SK-N-SH (cell line): ENCODE data around the gene PIP5K1B. TPM values are rescaled to one million over a fixed set of nuclear protein-coding genes. Genes with fewer than 3 reads are reported as not detected.

ENCODE experiments used
- CTCF ChIA-PET: fragments of 300-600, 350-600 bp; formaldehyde crosslinking; extraction: SDS; loops from one replicate; lab custom pipeline; 2021; lab: Yijun Ruan, JAX
- POLR2A ChIA-PET: fragments of 350-600 bp; sonication (Branson Sonifier 250); formaldehyde crosslinking; extraction: SDS; loops from one replicate; lab custom pipeline; 2020; ENCODE audit warnings: antibody characterized with exemption, inconsistent platforms; lab: Yijun Ruan, JAX
- DNase-seq: peaks from one replicate; pipeline ENCODE4 v3.0.0; 2012
- H2AFZ ChIP-seq: fragments of 200-600 bp; sonication (generic); 2 replicates; pipeline ENCODE4 v1.8.1; 2016; ENCODE audit warnings: antibody characterized with exemption, mild to moderate bottlenecking, low read depth
- H3F3A ChIP-seq: fragments of 200-600 bp; sonication (generic); replicated peaks from 2 replicates; pipeline ENCODE3; 2016; ENCODE audit warnings: antibody characterized with exemption, mild to moderate bottlenecking; ENCODE audit not compliant: insufficient read depth
- H3K27ac ChIP-seq, 2 experiments: fragments of 200-500 bp in 1 of 2; fragments of 200-600 bp in 1 of 2; sonication (Bioruptor generic) in 1 of 2; sonication (generic), shearing (Covaris generic) in 1 of 2; 2 replicates each; pipeline versions ENCODE4 v1.5.1 to v1.6.1; 2014 to 2016; ENCODE audit warnings: low read depth in 2 of 2, inconsistent platforms in 1 of 2, low read length in 1 of 2, mild to moderate bottlenecking in 1 of 2, mixed read lengths in 1 of 2
- H3K27me3 ChIP-seq: fragments of 200-600 bp; sonication (generic), shearing (Covaris generic); 2 replicates; pipeline ENCODE4 v1.6.1; 2016; ENCODE audit warnings: mixed run types; ENCODE audit not compliant: insufficient read depth
- H3K36me3 ChIP-seq, 2 experiments: fragments of 200-500 bp in 1 of 2; fragments of 200-600 bp in 1 of 2; sonication (Bioruptor generic) in 1 of 2; sonication (generic) in 1 of 2; replicated peaks in 1 of 2; 2 replicates each; pipeline versions ENCODE3 to v1.5.1; 2014 to 2016; ENCODE audit warnings: low read length in 1 of 2, mild to moderate bottlenecking in 1 of 2; ENCODE audit not compliant: insufficient read depth in 2 of 2, control insufficient read depth in 1 of 2
- H3K4me1 ChIP-seq, 2 experiments: fragments of 200-500 bp in 1 of 2; fragments of 200-600 bp in 1 of 2; sonication (Bioruptor generic) in 1 of 2; sonication (generic), shearing (Covaris generic) in 1 of 2; 2 replicates each; pipeline versions ENCODE4 v1.5.1 to v1.6.1; 2014 to 2016; ENCODE audit warnings: low read depth in 1 of 2, low read length in 1 of 2, mixed run types in 1 of 2; ENCODE audit not compliant: insufficient read depth in 2 of 2, control insufficient read depth in 1 of 2
- H3K4me2 ChIP-seq: fragments of 200-600 bp; sonication (generic), shearing (Covaris generic); 2 replicates; pipeline ENCODE4 v1.6.1; 2017; ENCODE audit warnings: mixed run types
- H3K4me3 ChIP-seq, 2 experiments: fragments of 200-500 bp in 1 of 2; fragments of 200-600 bp in 1 of 2; sonication (Bioruptor generic) in 1 of 2; sonication (generic), shearing (Covaris generic) in 1 of 2; 2 replicates each; pipeline versions ENCODE4 v1.5.1 to v1.8.1; 2014 to 2016; ENCODE audit warnings: low read depth in 2 of 2, inconsistent platforms in 1 of 2, low read length in 1 of 2, mild to moderate bottlenecking in 1 of 2, mixed read lengths in 1 of 2, moderate library complexity in 1 of 2
- H3K79me2 ChIP-seq: fragments of 200-600 bp; sonication (generic); 2 replicates; pipeline ENCODE4 v1.8.1; 2017; ENCODE audit warnings: mild to moderate bottlenecking; ENCODE audit not compliant: insufficient read depth
- H3K9ac ChIP-seq: fragments of 200-600 bp; sonication (generic); 2 replicates; pipeline ENCODE4 v1.6.1; 2017; ENCODE audit warnings: mixed run types
- H3K9me2 ChIP-seq: fragments of 200-600 bp; sonication (generic); 2 replicates; pipeline ENCODE4 v1.6.1; 2017; ENCODE audit warnings: mixed run types
- H3K9me3 ChIP-seq: fragments of 200-600 bp; sonication (generic); 2 replicates; pipeline ENCODE4 v1.6.1; 2017; ENCODE audit warnings: mixed run types, mild to moderate bottlenecking, moderate library complexity
- H4K20me1 ChIP-seq: fragments of 200-600 bp; sonication (generic); 2 replicates; pipeline ENCODE4 v1.6.1; 2017; ENCODE audit warnings: mild to moderate bottlenecking, mixed run types; ENCODE audit not compliant: insufficient read depth
- ELF1 ChIP-seq: IDR thresholded peaks from 2 replicates; pipeline ENCODE4 v1.4.0; 2012
- EZH2phosphoT487 ChIP-seq: fragments of 200-600 bp; sonication (generic); IDR thresholded peaks from 2 replicates; pipeline ENCODE4 v1.6.1; 2017; ENCODE audit warnings: low read depth, mixed run types, mild to moderate bottlenecking, antibody characterized with exemption, moderate library complexity, borderline replicate concordance
- FOXM1 ChIP-seq: IDR thresholded peaks from 2 replicates; pipeline ENCODE4 v1.4.0; 2012; ENCODE audit warnings: low read depth, mild to moderate bottlenecking
- GABPA ChIP-seq: IDR thresholded peaks from 2 replicates; pipeline ENCODE4 v1.4.0; 2012; ENCODE audit warnings: low read depth, mild to moderate bottlenecking
- JUND ChIP-seq: IDR thresholded peaks from 2 replicates; pipeline ENCODE4 v1.4.0; 2012
- MAX ChIP-seq: IDR thresholded peaks from 2 replicates; pipeline ENCODE4 v1.4.0; 2012; ENCODE audit warnings: low read depth
- MXI1 ChIP-seq: IDR thresholded peaks from 2 replicates; pipeline ENCODE4 v1.6.1; 2012; ENCODE audit warnings: mild to moderate bottlenecking, low read depth, low read length, improper control_type of control experiment
- NRF1 ChIP-seq: IDR thresholded peaks from 2 replicates; pipeline ENCODE4 v1.6.1; 2012; ENCODE audit warnings: low read depth, mild to moderate bottlenecking, low read length
- POLR2AphosphoS5 ChIP-seq: IDR thresholded peaks from 2 replicates; pipeline ENCODE4 v1.6.1; 2012; ENCODE audit warnings: low read depth, low read length
- RAD21 ChIP-seq: IDR thresholded peaks from 2 replicates; pipeline ENCODE4 v1.6.1; 2012; ENCODE audit warnings: mild to moderate bottlenecking, low read length
- RCOR1 ChIP-seq: fragments of 150-350 bp; IDR thresholded peaks from 2 replicates; pipeline ENCODE4 v1.6.1; 2017; ENCODE audit warnings: antibody characterized with exemption, low read length
- RFX5 ChIP-seq: IDR thresholded peaks from 2 replicates; pipeline ENCODE4 v1.6.1; 2012; ENCODE audit warnings: mild to moderate bottlenecking, improper control_type of control experiment, low read length
- RXRA ChIP-seq: IDR thresholded peaks from 2 replicates; pipeline ENCODE4 v1.4.0; 2012; ENCODE audit warnings: low read depth, mild to moderate bottlenecking, borderline replicate concordance
- SIN3A ChIP-seq: IDR thresholded peaks from 2 replicates; pipeline ENCODE4 v1.6.1; 2012; ENCODE audit warnings: low read depth, mild to moderate bottlenecking, low read length, moderate library complexity, borderline replicate concordance
- SMC3 ChIP-seq: IDR thresholded peaks from 2 replicates; pipeline ENCODE4 v1.6.1; 2012; ENCODE audit warnings: low read depth, low read length, improper control_type of control experiment
- TEAD4 ChIP-seq: IDR thresholded peaks from 2 replicates; pipeline ENCODE4 v1.4.0; 2012; ENCODE audit warnings: mild to moderate bottlenecking, borderline replicate concordance; ENCODE audit not compliant: insufficient read depth
- USF1 ChIP-seq: IDR thresholded peaks from 2 replicates; pipeline ENCODE4 v1.4.0; 2012; ENCODE audit warnings: low read depth, borderline replicate concordance
- USF2 ChIP-seq: fragments of 150-350 bp; IDR thresholded peaks from 2 replicates; pipeline ENCODE4 v1.6.1; 2017; ENCODE audit warnings: antibody characterized with exemption, low read length, low read depth, borderline replicate concordance
- WGBS: methylation state at CpG from one replicate; pipeline ENCODE4 v1.1.6; 2017; ENCODE audit warnings: low lambda C conversion rate; 5-methylcytosine and 5-hydroxymethylcytosine counted together
- polyA plus RNA-seq, 3 experiments: library from polyadenylated mRNA; depleted of rRNA; stranded (reverse); fragments of >200 nt; gene quantifications; 2 replicates each; pipeline ENCODE4 v1.2.3, GENCODE V29; 2012
- TF ChIP-seq, protein P1 (sequence below): fragments of 150-350 bp; IDR thresholded peaks from 2 replicates; pipeline ENCODE4 v1.6.1; 2016; ENCODE audit warnings: mild to moderate bottlenecking, low read depth, low read length
- TF ChIP-seq, protein P2 (sequence below): IDR thresholded peaks from 2 replicates; pipeline ENCODE4 v1.4.0; 2012; ENCODE audit warnings: low read depth, borderline replicate concordance

PIP5K1B gene
- polyA plus RNA-seq, 1 of the 3 experiments (the other 2 are of a cell fraction): not detected

DNA sequence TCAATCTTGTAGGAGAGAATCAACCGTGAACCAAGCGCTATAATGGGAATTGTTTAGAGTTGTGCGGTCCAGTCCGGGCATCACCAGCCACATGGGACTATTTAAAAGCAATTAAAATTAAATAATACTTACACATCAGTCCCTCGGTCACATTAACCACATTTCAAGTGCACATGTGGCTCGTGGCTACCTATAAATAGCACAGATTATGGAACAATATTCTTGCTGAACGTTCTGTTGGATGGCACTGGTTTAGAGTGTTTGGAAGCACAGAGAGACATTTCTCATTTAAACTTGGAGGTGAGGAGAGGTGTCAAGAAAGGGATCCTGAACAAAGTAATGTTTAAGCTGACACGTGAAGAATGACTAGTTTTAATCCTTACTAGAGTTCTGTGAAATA, 12.5 kb upstream of the PIP5K1B start:
- H3K79me2 ChIP-seq: no peaks in the 10 kb centered on the region
- no peak overlapping the region for H3K4me2 ChIP-seq
- H3K27ac ChIP-seq: no peak overlapping the region
- no peak overlapping the region for H3K4me3 ChIP-seq
- DNase-seq: no peak
- no peaks in the 10 kb centered on the region for H3K9me3 ChIP-seq
- POLR2A ChIA-PET: no interaction called here
- H2AFZ ChIP-seq: no peak overlapping the region
- H4K20me1 ChIP-seq: no peaks in the 10 kb centered on the region
- no peak overlapping the region for H3K9ac ChIP-seq
- no peaks in the 10 kb centered on the region for H3K9me2 ChIP-seq
- TF ChIP-seq RAD21 (no peak), USF1 (no peak), TEAD4 (no peak), SIN3A (no peak), NRF1 (no peak), RXRA (no peak), RCOR1 (no peak), JUND (no peak), MAX (no peak), EZH2phosphoT487 (no peak), USF2 (no peak), POLR2AphosphoS5 (no peak), GABPA (no peak), SMC3 (no peak), FOXM1 (no peak)
- TF ChIP-seq, all 33 proteins: peak for 0
- H3K36me3 ChIP-seq: no peaks in the 10 kb centered on the region
- CTCF ChIA-PET: no interaction called here
- H3K27me3 ChIP-seq: no peaks in the 10 kb centered on the region; the same call in 1 of the 2 replicates
- no peaks in the 10 kb centered on the region for H3K4me1 ChIP-seq
- WGBS: 3% methylated on average over 8 of the region's 8 CpGs
- no peaks in the 10 kb centered on the region for H3F3A ChIP-seq

GRCh38 chr9:68694125-68694524, 10.9 kb upstream of the PIP5K1B start:
- H3K9ac ChIP-seq: no peak overlapping the region
- no peak for DNase-seq
- no peaks in the 10 kb centered on the region for H4K20me1 ChIP-seq
- no peaks in the 10 kb centered on the region for H3F3A ChIP-seq
- no peaks in the 10 kb centered on the region for H3K79me2 ChIP-seq
- H3K9me3 ChIP-seq: no peaks in the 10 kb centered on the region
- H3K27me3 ChIP-seq: no peaks in the 10 kb centered on the region; the same call in 1 of the 2 replicates
- H3K4me3 ChIP-seq: no peak overlapping the region
- no peak overlapping the region for H3K27ac ChIP-seq
- ChIA-PET POLR2A (no interaction called here), CTCF (no interaction called here)
- WGBS: 14% methylated on average over 4 of the region's 4 CpGs
- no peaks in the 10 kb centered on the region for H3K4me1 ChIP-seq
- no peak overlapping the region for H3K4me2 ChIP-seq
- no peak overlapping the region for H2AFZ ChIP-seq
- no peaks in the 10 kb centered on the region for H3K36me3 ChIP-seq
- no peaks in the 10 kb centered on the region for H3K9me2 ChIP-seq
- TF ChIP-seq MXI1 (no peak), ELF1 (no peak), JUND (no peak), RFX5 (no peak), USF1 (no peak)
- TF ChIP-seq, protein P1, sequence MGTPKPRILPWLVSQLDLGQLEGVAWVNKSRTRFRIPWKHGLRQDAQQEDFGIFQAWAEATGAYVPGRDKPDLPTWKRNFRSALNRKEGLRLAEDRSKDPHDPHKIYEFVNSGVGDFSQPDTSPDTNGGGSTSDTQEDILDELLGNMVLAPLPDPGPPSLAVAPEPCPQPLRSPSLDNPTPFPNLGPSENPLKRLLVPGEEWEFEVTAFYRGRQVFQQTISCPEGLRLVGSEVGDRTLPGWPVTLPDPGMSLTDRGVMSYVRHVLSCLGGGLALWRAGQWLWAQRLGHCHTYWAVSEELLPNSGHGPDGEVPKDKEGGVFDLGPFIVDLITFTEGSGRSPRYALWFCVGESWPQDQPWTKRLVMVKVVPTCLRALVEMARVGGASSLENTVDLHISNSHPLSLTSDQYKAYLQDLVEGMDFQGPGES: no peak
- TF ChIP-seq, protein P2, sequence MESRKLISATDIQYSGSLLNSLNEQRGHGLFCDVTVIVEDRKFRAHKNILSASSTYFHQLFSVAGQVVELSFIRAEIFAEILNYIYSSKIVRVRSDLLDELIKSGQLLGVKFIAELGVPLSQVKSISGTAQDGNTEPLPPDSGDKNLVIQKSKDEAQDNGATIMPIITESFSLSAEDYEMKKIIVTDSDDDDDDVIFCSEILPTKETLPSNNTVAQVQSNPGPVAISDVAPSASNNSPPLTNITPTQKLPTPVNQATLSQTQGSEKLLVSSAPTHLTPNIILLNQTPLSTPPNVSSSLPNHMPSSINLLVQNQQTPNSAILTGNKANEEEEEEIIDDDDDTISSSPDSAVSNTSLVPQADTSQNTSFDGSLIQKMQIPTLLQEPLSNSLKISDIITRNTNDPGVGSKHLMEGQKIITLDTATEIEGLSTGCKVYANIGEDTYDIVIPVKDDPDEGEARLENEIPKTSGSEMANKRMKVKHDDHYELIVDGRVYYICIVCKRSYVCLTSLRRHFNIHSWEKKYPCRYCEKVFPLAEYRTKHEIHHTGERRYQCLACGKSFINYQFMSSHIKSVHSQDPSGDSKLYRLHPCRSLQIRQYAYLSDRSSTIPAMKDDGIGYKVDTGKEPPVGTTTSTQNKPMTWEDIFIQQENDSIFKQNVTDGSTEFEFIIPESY: no peak
